Measurements from ENCODE around the gene UBAP2L. TPM values are rescaled to one million over a fixed set of nuclear protein-coding genes. Genes with fewer than 3 reads are reported as not detected.

UBAP2L gene
- total and polyA plus RNA-seq, 9 of the 15 experiments (the other 6 are each of a cell fraction or from before 2014, with no cell fraction given) = 75.0 to 245 (median 119) TPM

DNA sequence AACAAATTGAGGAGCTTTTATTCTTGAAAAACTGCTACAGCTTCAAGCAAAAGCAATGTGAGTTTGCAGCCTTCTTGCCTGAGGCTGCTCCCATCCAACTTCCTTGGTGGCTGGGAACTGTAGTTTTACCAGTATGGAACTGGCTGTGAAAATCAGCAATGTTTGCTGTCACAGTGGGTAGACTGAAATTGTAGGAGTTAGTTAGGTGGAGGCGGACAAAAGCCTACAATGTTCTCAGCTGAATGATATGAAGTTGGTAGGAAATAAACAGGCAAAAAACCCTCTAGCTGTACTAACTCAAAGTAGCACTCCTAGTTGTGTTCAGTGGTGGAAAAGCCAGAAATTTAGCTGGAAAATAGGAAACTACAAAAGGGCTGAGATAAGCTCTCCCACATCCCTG lies 70.2 kb downstream of the UBAP2L start:
- DNase-seq (ENCODE audit: extremely low read depth in 1 of 4, low spot score in 3 of 4) (peak in 2 of 4 experiments; percentile 10 to 32), FAIRE-seq (peak; percentile 26), ATAC-seq (peak; percentile 73)
- Histone ChIP-seq H2AFZ (ENCODE audit: low read depth, low read length) (peak overlapping the region; percentile 83), H3K79me2 (ENCODE audit: control insufficient read depth, insufficient read depth, low read length) (no peaks in the 10 kb centered on the region), H3K9ac (ENCODE audit: insufficient read depth in 1 of 2, low read depth in 2 of 2, low read length in 2 of 2) (peak overlapping the region; percentile 49 to 77; a peak in 3 of 4 replicates), H3K9me1 (ENCODE audit: control insufficient read depth, insufficient read depth, low read length) (no peaks in the 10 kb centered on the region), H3K36me3 (ENCODE audit: control insufficient read depth, insufficient read depth, low read length) (no peaks in the 10 kb centered on the region), H4K20me1 (replicated peaks; ENCODE audit: control insufficient read depth, insufficient read depth, low read length) (no peaks in the 10 kb centered on the region), H3K27ac (ENCODE audit: extremely low read depth, low read depth, low read length) (peak overlapping the region; percentile 76), H3K4me3 (no peak overlapping the region), H3K27me3 (ENCODE audit: control insufficient read depth in 2 of 2, insufficient read depth in 2 of 2, low read length in 2 of 2) (no peaks in the 10 kb centered on the region), H3K9me3 (replicated peaks; ENCODE audit: control insufficient read depth, insufficient read depth, low read depth, low read length) (peaks cover 8% of the 10 kb centered on the region), H3K4me1 (replicated peaks in 1 of 2; ENCODE audit: control insufficient read depth in 2 of 2, insufficient read depth in 2 of 2, low read length in 2 of 2) (peaks cover 12 to 14% of the 10 kb centered on the region in 2 experiments; a peak in 4 of 5 replicates), H3K4me2 (ENCODE audit: insufficient read depth, low read length) (peak overlapping the region; percentile 65)
- CTCF ChIA-PET (ENCODE audit: low intra/inter-chr PET ratio) = no interaction called here
- WGBS (ENCODE audit: insufficient coverage, low coverage, missing lambda C conversion rate) = 67% methylated on average over 1 of the region's 1 CpG
- in situ Hi-C loops (cut with MboI) = no loop called here
- TF ChIP-seq XRCC5 (IDR thresholded peaks at IDR 0.05; ENCODE audit: low read depth, low read length) = no peak
- TF ChIP-seq SIRT6 (IDR thresholded peaks at IDR 0.05; ENCODE audit: low read depth, low read length) = no peak
- no peak for TF ChIP-seq PRMT5 (CRISPR knock-in tag; IDR thresholded peaks at IDR 0.05)
- TF ChIP-seq SIN3A (IDR thresholded peaks at IDR 0.05; ENCODE audit: borderline replicate concordance in 2 of 2, control insufficient read depth in 1 of 2, low read depth in 2 of 2, low read length in 2 of 2) = no peak
- intact Hi-C loops (cut with micrococcal nuclease) = loop anchor here (2.0 kb wide), 1 partner anchor 30 kb away; the partner anchor contains the start of gene AQP10
- no TSS peak for BruUV-seq (replicated peaks)
- POLR2A ChIA-PET = interaction anchor here (1.0 to 2.4 kb wide), 7 partner anchors 13 to 323 kb away, joined by 3 to 10 read pairs (median 3); partner anchors contain the start of gene CREB3L4
